MCF 10A (cell line): ENCODE results near the gene SLC16A3. TPM values are rescaled to one million over a fixed set of nuclear protein-coding genes. Genes with fewer than 3 reads are reported as not detected.

Experiments used
- BruUV-seq: library from RNA; stranded (reverse); fragments of 400-500 nt; replicated peaks from 2 replicates; lab custom pipeline; 2021; lab: Mats Ljungman, UMichigan
- CTCF ChIA-PET: fragments of 300-600 bp; sonication (Branson Sonifier 250); formaldehyde crosslinking; extraction: SDS; loops from one replicate; lab custom pipeline; 2021; ENCODE audit warnings: antibody characterized with exemption, inconsistent platforms; lab: Yijun Ruan, JAX
- POLR2A ChIA-PET: fragments of 300-600, 350-650 bp; sonication (Branson Sonifier 250); formaldehyde crosslinking; extraction: SDS; loops from one replicate; lab custom pipeline; 2020; ENCODE audit warnings: antibody characterized with exemption, inconsistent platforms; lab: Yijun Ruan, JAX
- DNase-seq: peaks from one replicate; pipeline ENCODE4 v3.0.0-alpha.2; 2018; ENCODE audit not compliant: unreplicated experiment
- H3K27ac Mint-ChIP-seq: one replicate; pipeline ENCODE4 v1.8.0; 2022; ENCODE audit warnings: mild to moderate bottlenecking, low read depth, mixed read lengths; ENCODE audit not compliant: unreplicated experiment
- H3K27me3 Mint-ChIP-seq: one replicate; pipeline ENCODE4 v1.8.0; 2022; ENCODE audit warnings: mixed read lengths; ENCODE audit not compliant: insufficient read depth, unreplicated experiment
- H3K36me3 Mint-ChIP-seq: one replicate; pipeline ENCODE4 v1.8.0; 2022; ENCODE audit warnings: mild to moderate bottlenecking, moderate library complexity, mixed read lengths; ENCODE audit not compliant: insufficient read depth, unreplicated experiment
- H3K4me1 Mint-ChIP-seq: one replicate; pipeline ENCODE4 v1.8.0; 2022; ENCODE audit warnings: mixed read lengths; ENCODE audit not compliant: insufficient read depth, unreplicated experiment
- H3K4me3 Mint-ChIP-seq: one replicate; pipeline ENCODE4 v1.8.0; 2022; ENCODE audit warnings: mild to moderate bottlenecking, moderate library complexity, mixed read lengths; ENCODE audit not compliant: unreplicated experiment
- H3K9me3 Mint-ChIP-seq: one replicate; pipeline ENCODE4 v1.8.0; 2022; ENCODE audit warnings: mixed read lengths; ENCODE audit not compliant: unreplicated experiment
- intact Hi-C: fragments of 100-400 bp; cut with micrococcal nuclease; formaldehyde crosslinking; loops from 2 replicates; pipeline ENCODE4 v1.14.1; 2022
- total RNA-seq: library from RNA; stranded (reverse); gene quantifications from 2 replicates; pipeline ENCODE4 v1.2.3, GENCODE V29; 2022
- TF ChIP-seq, protein P1 (sequence below): fragments of 200-600 bp; IDR thresholded peaks from one replicate; pipeline ENCODE4 v1.8.0; 2022; ENCODE audit warnings: antibody characterized with exemption, mild to moderate bottlenecking; ENCODE audit not compliant: unreplicated experiment

The SLC16A3 gene
- total RNA-seq, 1 experiment from 2014 or later, result 350 TPM

DNA sequence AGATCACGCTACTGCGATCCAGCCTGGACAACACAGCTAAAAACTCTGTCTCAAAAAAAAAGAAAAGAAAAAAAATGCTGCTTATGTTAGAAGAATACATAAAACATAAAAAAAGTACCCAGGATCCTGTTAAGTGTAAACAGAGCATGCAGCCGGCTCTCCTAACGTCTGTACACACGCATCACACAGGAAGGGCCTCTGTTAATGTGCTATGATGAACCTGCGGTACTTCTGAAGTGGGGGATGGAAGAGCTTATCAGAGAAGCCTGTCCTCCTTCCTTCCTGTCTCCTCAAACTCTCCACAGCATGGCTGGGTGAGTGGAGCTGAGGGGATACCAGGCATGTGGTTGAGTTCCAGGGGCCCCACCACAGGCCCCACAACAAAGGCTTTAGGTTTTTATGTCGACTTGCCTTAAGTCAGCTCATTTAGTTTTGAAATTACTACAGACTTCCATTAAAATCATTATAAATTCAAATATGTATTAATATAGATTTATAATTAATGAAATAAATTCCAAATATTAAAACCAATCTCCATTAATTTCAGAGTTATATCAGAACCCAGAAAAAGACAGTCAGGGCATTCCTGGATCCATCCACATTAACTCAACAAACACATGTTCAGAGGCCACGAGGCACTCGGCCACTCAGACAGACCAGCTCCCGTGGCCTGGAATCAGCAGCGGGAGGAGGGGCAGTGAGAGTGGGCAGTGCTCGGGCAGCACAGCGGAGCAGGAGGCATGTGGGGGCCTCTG is 27.9 kb upstream of the SLC16A3 start:
- intact Hi-C loops, result no loop called here
- BruUV-seq, result no TSS peak
- TF ChIP-seq, protein P1, sequence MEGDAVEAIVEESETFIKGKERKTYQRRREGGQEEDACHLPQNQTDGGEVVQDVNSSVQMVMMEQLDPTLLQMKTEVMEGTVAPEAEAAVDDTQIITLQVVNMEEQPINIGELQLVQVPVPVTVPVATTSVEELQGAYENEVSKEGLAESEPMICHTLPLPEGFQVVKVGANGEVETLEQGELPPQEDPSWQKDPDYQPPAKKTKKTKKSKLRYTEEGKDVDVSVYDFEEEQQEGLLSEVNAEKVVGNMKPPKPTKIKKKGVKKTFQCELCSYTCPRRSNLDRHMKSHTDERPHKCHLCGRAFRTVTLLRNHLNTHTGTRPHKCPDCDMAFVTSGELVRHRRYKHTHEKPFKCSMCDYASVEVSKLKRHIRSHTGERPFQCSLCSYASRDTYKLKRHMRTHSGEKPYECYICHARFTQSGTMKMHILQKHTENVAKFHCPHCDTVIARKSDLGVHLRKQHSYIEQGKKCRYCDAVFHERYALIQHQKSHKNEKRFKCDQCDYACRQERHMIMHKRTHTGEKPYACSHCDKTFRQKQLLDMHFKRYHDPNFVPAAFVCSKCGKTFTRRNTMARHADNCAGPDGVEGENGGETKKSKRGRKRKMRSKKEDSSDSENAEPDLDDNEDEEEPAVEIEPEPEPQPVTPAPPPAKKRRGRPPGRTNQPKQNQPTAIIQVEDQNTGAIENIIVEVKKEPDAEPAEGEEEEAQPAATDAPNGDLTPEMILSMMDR, result no peak
- DNase-seq, result no peak
- H3K4me1 Mint-ChIP-seq, result peaks cover 13% of the 10 kb centered on the region
- ChIA-PET CTCF (interaction anchor here (0.6 kb wide), 1 partner anchor 163 kb away, joined by 3 read pairs; the partner anchor contains the start of gene DCXR), POLR2A (interaction anchor here (0.6 to 0.8 kb wide), 3 partner anchors 28 to 166 kb away, joined by 3 to 4 read pairs (median 3); no protein-coding TSS in a partner anchor)
- no peak overlapping the region for H3K27ac Mint-ChIP-seq
- no peak overlapping the region for H3K4me3 Mint-ChIP-seq
- H3K36me3 Mint-ChIP-seq, result peaks cover 49% of the 10 kb centered on the region
- no peaks in the 10 kb centered on the region for H3K27me3 Mint-ChIP-seq
- no peaks in the 10 kb centered on the region for H3K9me3 Mint-ChIP-seq

DNA sequence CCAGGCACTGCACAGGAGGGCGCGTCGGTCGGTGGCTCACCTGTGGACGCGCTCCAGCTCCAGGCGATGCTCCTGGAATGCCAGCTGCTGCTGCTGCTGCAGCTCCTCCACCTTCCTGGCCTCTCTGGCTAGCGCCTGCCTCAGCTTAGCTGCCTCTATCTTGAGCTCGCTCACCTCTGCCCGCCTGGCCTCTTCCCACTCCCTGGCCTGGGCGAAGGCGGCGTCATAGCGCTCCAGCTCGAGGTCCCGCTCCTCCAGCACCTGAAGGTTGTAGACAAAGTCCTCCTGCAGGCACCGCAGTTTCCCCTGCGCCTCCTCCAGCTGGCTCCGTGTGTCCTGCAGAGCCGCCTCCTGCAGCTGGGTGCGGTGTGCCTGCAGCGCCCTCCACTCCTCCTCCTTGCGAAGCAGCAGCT is 27.3 kb upstream of the SLC16A3 start:
- no TSS peak for BruUV-seq
- TF ChIP-seq, protein P1, result no peak
- Mint-ChIP-seq H3K9me3 (no peaks in the 10 kb centered on the region), H3K36me3 (peaks cover 45% of the 10 kb centered on the region), H3K4me3 (no peak overlapping the region), H3K27me3 (no peaks in the 10 kb centered on the region), H3K27ac (no peak overlapping the region), H3K4me1 (peaks cover 19% of the 10 kb centered on the region)
- DNase-seq, result no peak
- intact Hi-C loops, result no loop called here
- ChIA-PET POLR2A (interaction anchor here (0.7 to 0.8 kb wide), 2 partner anchors 28 to 55 kb away, joined by 3 to 4 read pairs; no protein-coding TSS in a partner anchor), CTCF (no interaction called here)

DNA sequence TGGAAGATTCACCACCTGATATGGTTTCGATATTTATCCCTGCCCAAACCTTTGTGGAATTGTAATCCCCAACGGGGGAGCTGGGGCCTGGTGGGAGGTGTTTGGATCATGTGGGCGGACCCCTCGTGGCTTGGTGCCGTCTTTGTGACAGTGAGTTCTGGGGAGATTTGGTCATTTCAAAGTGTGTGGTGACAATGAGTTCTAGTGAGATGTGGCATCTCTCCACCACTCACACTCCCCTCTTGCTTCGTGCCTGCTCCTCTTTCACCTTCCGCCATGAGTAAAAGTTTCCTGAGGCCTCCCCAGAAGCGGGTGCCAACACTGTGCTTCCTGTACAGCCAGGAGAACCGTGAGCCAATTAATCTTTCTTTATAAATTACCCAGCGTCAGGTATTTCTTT is 25.9 kb upstream of the SLC16A3 start:
- ChIA-PET POLR2A (interaction anchor here (0.7 to 0.9 kb wide), 2 partner anchors 39 to 495 kb away, joined by 3 read pairs; no protein-coding TSS in a partner anchor), CTCF (interaction anchor here (0.5 to 1.0 kb wide), 2 partner anchors 25 to 111 kb away, joined by 3 read pairs; no protein-coding TSS in a partner anchor)
- no peak for DNase-seq
- no peaks in the 10 kb centered on the region for H3K27me3 Mint-ChIP-seq
- H3K4me3 Mint-ChIP-seq, result no peak overlapping the region
- no peaks in the 10 kb centered on the region for H3K9me3 Mint-ChIP-seq
- H3K27ac Mint-ChIP-seq, result no peak overlapping the region
- H3K4me1 Mint-ChIP-seq, result peaks cover 27% of the 10 kb centered on the region
- intact Hi-C loops, result no loop called here
- H3K36me3 Mint-ChIP-seq, result peaks cover 35% of the 10 kb centered on the region
- no TSS peak for BruUV-seq
- TF ChIP-seq, protein P1, result no peak

DNA sequence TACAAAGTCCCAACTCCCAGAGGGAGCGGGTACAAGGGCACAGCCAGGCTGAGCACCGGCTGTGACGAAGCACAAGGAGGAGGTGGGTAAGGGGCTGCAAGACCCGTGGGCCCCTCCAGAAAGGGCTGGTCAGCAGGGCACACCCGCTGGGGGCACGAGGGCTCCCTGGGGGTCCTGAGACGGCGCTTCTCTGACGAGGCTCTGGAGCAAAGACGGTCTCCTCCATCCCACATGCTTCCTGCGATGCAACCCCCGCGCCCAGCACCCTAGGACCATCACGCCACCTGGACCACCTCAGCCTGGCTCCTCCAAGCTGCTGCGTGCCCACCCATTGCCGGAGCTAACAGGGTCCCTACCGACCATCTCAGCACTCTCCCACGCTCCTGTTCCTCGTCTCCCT is 24.9 kb upstream of the SLC16A3 start:
- intact Hi-C loops, result no loop called here
- TF ChIP-seq, protein P1, result no peak
- Mint-ChIP-seq H3K36me3 (peaks cover 25% of the 10 kb centered on the region), H3K27ac (no peak overlapping the region), H3K4me3 (no peak overlapping the region), H3K9me3 (no peaks in the 10 kb centered on the region), H3K4me1 (peaks cover 27% of the 10 kb centered on the region), H3K27me3 (no peaks in the 10 kb centered on the region)
- ChIA-PET POLR2A (interaction anchor here (0.9 to 4.1 kb wide), 3 partner anchors 37 to 166 kb away, joined by 3 to 54 read pairs (median 28); partner anchors contain the start of gene DCXR), CTCF (interaction anchor here (0.5 to 1.0 kb wide), 2 partner anchors 32 to 416 kb away, joined by 4 read pairs; no protein-coding TSS in a partner anchor)
- DNase-seq, result no peak
- BruUV-seq, result no TSS peak
